T1000 (cell line): ENCODE data around the gene AKAP11.

ENCODE experiments used
- DNase-seq: peaks from one replicate; lab custom pipeline; 2025; ENCODE audit warnings: mixed read lengths; lab: John Stamatoyannopoulos, UW

AKAP11 gene

GRCh38 chr13:42337808-42338600, 66.1 kb downstream of the AKAP11 start:
- DNase-seq = no peak

- DNase-seq = no peak
These were observed 73.4 kb downstream of the AKAP11 start for GRCh38 chr13:42345367-42345766.

GRCh38 chr13:42348576-42348975, 76.6 kb downstream of the AKAP11 start:
- DNase-seq = no peak

GRCh38 chr13:42350141-42350540, 78.2 kb downstream of the AKAP11 start:
- DNase-seq = no peak

- no peak for DNase-seq
These were observed 82.5 kb downstream of the AKAP11 start for GRCh38 chr13:42354241-42355091.

- DNase-seq = no peak
These were observed 83.1 kb downstream of the AKAP11 start for GRCh38 chr13:42355092-42355485.

GRCh38 chr13:42355491-42356183, 83.7 kb downstream of the AKAP11 start:
- DNase-seq = no peak

- no peak for DNase-seq
These were observed 84.2 kb downstream of the AKAP11 start for GRCh38 chr13:42356184-42356575.

- DNase-seq = no peak
These were observed 88.2 kb downstream of the AKAP11 start for GRCh38 chr13:42360046-42360574.

- DNase-seq = no peak
These were observed 89.7 kb downstream of the AKAP11 start for GRCh38 chr13:42361701-42362100.

- DNase-seq = no peak
These were observed 92.1 kb downstream of the AKAP11 start for GRCh38 chr13:42363941-42364612.

- DNase-seq = no peak
These were observed 92.7 kb downstream of the AKAP11 start for GRCh38 chr13:42364613-42365000.

- no peak for DNase-seq
These were observed 95.9 kb downstream of the AKAP11 start for GRCh38 chr13:42367831-42368230.

GRCh38 chr13:42369071-42369797, 97.3 kb downstream of the AKAP11 start:
- no peak for DNase-seq

GRCh38 chr13:42370229-42370628, 98.3 kb downstream of the AKAP11 start:
- no peak for DNase-seq
